ELR (cell line): Measurements from ENCODE around the gene EMSY.

Experiments used
- DNase-seq: peaks from one replicate; pipeline ENCODE4 v3.0.0-alpha.2; 2015; ENCODE audit warnings: low read depth

EMSY gene

GRCh38 chr11:76459299-76459698 lies 14.5 kb downstream of the EMSY start:
- peak; percentile 38 for DNase-seq

GRCh38 chr11:76459846-76460245 lies 15.0 kb downstream of the EMSY start:
- DNase-seq = no peak

GRCh38 chr11:76462317-76462716 lies 17.5 kb downstream of the EMSY start:
- DNase-seq = no peak

- DNase-seq = no peak
These were observed 20.9 kb downstream of the EMSY start for GRCh38 chr11:76465701-76466100.

- DNase-seq = no peak
These were observed 21.8 kb downstream of the EMSY start for GRCh38 chr11:76466666-76467065.

GRCh38 chr11:76469141-76469540 lies 24.3 kb downstream of the EMSY start:
- no peak for DNase-seq

- DNase-seq = no peak
These were observed 26.6 kb downstream of the EMSY start for GRCh38 chr11:76471382-76471781.

GRCh38 chr11:76480241-76480640 lies 35.4 kb downstream of the EMSY start:
- DNase-seq = no peak

GRCh38 chr11:76491644-76492043 lies 46.8 kb downstream of the EMSY start:
- DNase-seq = peak; percentile 10

GRCh38 chr11:76493040-76493439 lies 48.2 kb downstream of the EMSY start:
- no peak for DNase-seq

GRCh38 chr11:76493626-76494539 lies 49.1 kb downstream of the EMSY start:
- DNase-seq = no peak

GRCh38 chr11:76495019-76495418 lies 50.2 kb downstream of the EMSY start:
- no peak for DNase-seq

- DNase-seq = no peak
These were observed 51.4 kb downstream of the EMSY start for GRCh38 chr11:76496174-76496573.

- DNase-seq = no peak
These were observed 56.8 kb downstream of the EMSY start for GRCh38 chr11:76501526-76502202.

- DNase-seq = no peak
These were observed 62.0 kb downstream of the EMSY start for GRCh38 chr11:76506833-76507232.

GRCh38 chr11:76510060-76511047 lies 65.5 kb downstream of the EMSY start:
- no peak for DNase-seq

- peak; percentile 43 for DNase-seq
These were observed 68.2 kb downstream of the EMSY start for GRCh38 chr11:76512851-76513653.

- no peak for DNase-seq
These were observed 68.8 kb downstream of the EMSY start for GRCh38 chr11:76513654-76514034.

GRCh38 chr11:76515494-76515893 lies 70.7 kb downstream of the EMSY start:
- no peak for DNase-seq

- DNase-seq = peak; percentile 25
These were observed 78.3 kb downstream of the EMSY start for GRCh38 chr11:76523147-76523546.

- no peak for DNase-seq
These were observed 79.1 kb downstream of the EMSY start for GRCh38 chr11:76523786-76524436.
